HepG2 (cell line): ENCODE measurements around the gene GMPPA. TPM values are rescaled to one million over a fixed set of nuclear protein-coding genes. Genes with fewer than 3 reads are reported as not detected.

Experiments used
- ATAC-seq: fragments of 200-7000 bp; cut with Tn5 transposase; 3 replicates; pipeline ENCODE4 v1.9.1; 2020; ENCODE audit warnings: mild to moderate bottlenecking, moderate library complexity
- BruUV-seq: library from RNA; stranded (reverse); fragments of 400-500 nt; replicated peaks from 2 replicates; lab custom pipeline; 2021; lab: Mats Ljungman, UMichigan
- CTCF ChIA-PET: fragments of 300-600 bp; formaldehyde crosslinking; extraction: SDS; loops from one replicate; lab custom pipeline; 2021; ENCODE audit warnings: low total read pairs, inconsistent platforms, low intra/inter-chr PET ratio; lab: Yijun Ruan, JAX
- POLR2A ChIA-PET: fragments of 350-600 bp; sonication (Branson Sonifier 250); formaldehyde crosslinking; loops from one replicate; lab custom pipeline; 2020; ENCODE audit warnings: antibody characterized with exemption, inconsistent platforms; lab: Yijun Ruan, JAX
- DNase-seq: peaks from one replicate; pipeline ENCODE4 v3.0.0-alpha.2; 2015; ENCODE audit warnings: low spot score
- FAIRE-seq: peaks from 3 replicates; lab custom pipeline; 2011; peaks lifted over from hg19 to GRCh38; lab: Jason Lieb, UNC
- H2AFZ ChIP-seq: one replicate; pipeline ENCODE4 v1.6.1; 2011; ENCODE audit warnings: low read length, inconsistent platforms
- H3K27ac ChIP-seq: fragments of 300-600 bp; 3 replicates; pipeline ENCODE4 v1.8.0; 2011; ENCODE audit warnings: mixed run types, mild to moderate bottlenecking, mixed read lengths, low read length, inconsistent platforms; ENCODE audit not compliant: insufficient read depth; ENCODE audit errors: extremely low read length
- H3K27me3 ChIP-seq, 2 experiments: fragments of 200-600 bp in 1 of 2; 2 replicates in 1 of 2; 3 replicates in 1 of 2; pipeline versions ENCODE4 v1.6.0 to v1.8.0; 2011; ENCODE audit warnings: low read length in 2 of 2, mild to moderate bottlenecking in 2 of 2, moderate library complexity in 2 of 2, inconsistent platforms in 1 of 2; ENCODE audit not compliant: insufficient read depth in 2 of 2, control insufficient read depth in 1 of 2
- H3K36me3 ChIP-seq, 2 experiments: fragments of 200-600 bp in 1 of 2; replicated peaks in 1 of 2; 2 replicates in 1 of 2; 3 replicates in 1 of 2; pipeline versions ENCODE4 v1.5.1 to v1.8.0; 2011; ENCODE audit warnings: low read length in 2 of 2, inconsistent platforms in 1 of 2; ENCODE audit not compliant: insufficient read depth in 2 of 2, control insufficient read depth in 1 of 2
- H3K4me1 ChIP-seq: 2 replicates; pipeline ENCODE4 v1.5.1; 2012; ENCODE audit warnings: low read length, inconsistent platforms; ENCODE audit not compliant: insufficient read depth
- H3K4me2 ChIP-seq: 2 replicates; pipeline ENCODE4 v1.6.0; 2011; ENCODE audit warnings: low read depth, low read length, inconsistent platforms
- H3K4me3 ChIP-seq, 3 experiments: fragments of 200-600 bp in 1 of 3; sonication (generic), shearing (Covaris generic) in 1 of 3; replicated peaks in 1 of 3; 2 replicates each; pipeline ENCODE4 v1.5.1; 2011 to 2016; ENCODE audit warnings: low read length in 3 of 3, inconsistent platforms in 2 of 3, low read depth in 2 of 3, mild to moderate bottlenecking in 2 of 3, control low read depth in 1 of 3, mixed read lengths in 1 of 3; ENCODE audit not compliant: insufficient read depth in 1 of 3
- H3K79me2 ChIP-seq: one replicate; pipeline ENCODE4 v1.6.1; 2011; ENCODE audit warnings: low read length, inconsistent platforms; ENCODE audit not compliant: insufficient read depth
- H3K9ac ChIP-seq: 2 replicates; pipeline ENCODE4 v1.6.0; 2011; ENCODE audit warnings: mild to moderate bottlenecking, low read depth, low read length, inconsistent platforms; ENCODE audit not compliant: insufficient read depth
- H3K9me3 ChIP-seq: 2 replicates; pipeline ENCODE4 v1.5.1; 2012; ENCODE audit warnings: mild to moderate bottlenecking, low read length
- H4K20me1 ChIP-seq: 2 replicates; pipeline ENCODE4 v1.6.0; 2011; ENCODE audit warnings: inconsistent platforms, mild to moderate bottlenecking, low read length, moderate library complexity; ENCODE audit not compliant: insufficient read depth
- ASH2L ChIP-seq: fragments of 300-600, 200-600 bp; sonication (generic); IDR thresholded peaks from 2 replicates; pipeline ENCODE4 v1.7.0; 2017; ENCODE audit warnings: low read depth, mild to moderate bottlenecking, moderate library complexity, mixed read lengths, low read length; ENCODE audit not compliant: insufficient read length
- CEBPB ChIP-seq: IDR thresholded peaks from 2 replicates; pipeline ENCODE4 v1.6.1; 2011; ENCODE audit warnings: low read depth, low read length, improper control_type of control experiment, borderline replicate concordance
- KDM3A ChIP-seq: IDR thresholded peaks from 2 replicates; pipeline ENCODE4 v1.6.1; 2018; ENCODE audit warnings: low read depth, missing compliant biosample characterization
- KDM6A ChIP-seq: IDR thresholded peaks from 2 replicates; pipeline ENCODE4 v1.6.1; 2016; ENCODE audit warnings: low read depth
- RBM22 ChIP-seq: fragments of 200-400 bp; formaldehyde crosslinking; optimal IDR thresholded peaks from 2 replicates; pipeline ENCODE3; 2017; ENCODE audit warnings: mild to moderate bottlenecking, low read length, moderate library complexity
- SATB2 ChIP-seq: sonication (generic); formaldehyde crosslinking; IDR thresholded peaks from 2 replicates; pipeline ENCODE4 v1.5.0; 2020; ENCODE audit warnings: missing genetic modification reagents
- SIX1 ChIP-seq: sonication (generic); formaldehyde crosslinking; IDR thresholded peaks from 2 replicates; pipeline ENCODE4 v1.4.0; 2020; ENCODE audit warnings: missing genetic modification reagents, borderline replicate concordance
- SMYD3 ChIP-seq: sonication (generic); formaldehyde crosslinking; IDR thresholded peaks from 2 replicates; pipeline ENCODE4 v1.8.1; 2023; ENCODE audit warnings: mild to moderate bottlenecking, missing genetic modification reagents
- SP1 ChIP-seq, 2 experiments: fragments of 450-650 bp in 1 of 2; sonication (generic) in 1 of 2; formaldehyde crosslinking in 1 of 2; IDR thresholded peaks; 2 replicates each; pipeline versions ENCODE4 v1.4.0 to v1.6.1; 2016 to 2020; ENCODE audit warnings: missing genetic modification reagents in 1 of 2
- SP5 ChIP-seq: IDR thresholded peaks from 2 replicates; pipeline ENCODE4 v1.6.1; 2016; ENCODE audit warnings: low read depth, borderline replicate concordance
- TCF12 ChIP-seq, 2 experiments: fragments of 450-650 bp in 1 of 2; sonication (generic) in 1 of 2; formaldehyde crosslinking in 1 of 2; IDR thresholded peaks; 2 replicates each; pipeline versions ENCODE4 v1.6.1 to v1.8.0; 2017 to 2022; ENCODE audit warnings: antibody characterized with exemption in 1 of 2, mild to moderate bottlenecking in 1 of 2, missing genetic modification reagents in 1 of 2, moderate library complexity in 1 of 2
- THYN1 ChIP-seq: sonication (generic); formaldehyde crosslinking; IDR thresholded peaks from 2 replicates; pipeline ENCODE4 v1.8.1; 2023; ENCODE audit warnings: low read depth, mild to moderate bottlenecking, moderate library complexity, missing genetic modification reagents, borderline replicate concordance
- XBP1 ChIP-seq: sonication (generic); formaldehyde crosslinking; IDR thresholded peaks from 2 replicates; pipeline ENCODE4 v1.5.0; 2020; ENCODE audit warnings: missing genetic modification reagents
- ZC3H13 ChIP-seq: sonication (generic); formaldehyde crosslinking; IDR thresholded peaks from 2 replicates; pipeline ENCODE4 v1.8.1; 2023; ENCODE audit warnings: mild to moderate bottlenecking, missing genetic modification reagents, moderate library complexity
- WGBS: methylation state at CpG from one replicate; pipeline ENCODE4 v1.1.6; 2017; ENCODE audit warnings: low lambda C conversion rate; 5-methylcytosine and 5-hydroxymethylcytosine counted together
- in situ Hi-C: cut with HindIII; loops from 2 replicates; pipeline ENCODE4 v1.10.0; 2017; ENCODE audit warnings: low pct_unique_long_range_greater_than_20kb; ENCODE audit not compliant: extremely low pct_ligation_motif_present
- intact Hi-C: fragments of 100-400 bp; cut with micrococcal nuclease; formaldehyde crosslinking; loops from one replicate; pipeline ENCODE4 v1.10.0; 2022; ENCODE audit not compliant: unreplicated experiment
- polyA plus RNA-seq, 8 experiments: library from polyadenylated mRNA; depleted of rRNA in 3 of 8; stranded (reverse) in 7 of 8; unstranded in 1 of 8; fragments of >200 nt; fragmentation: Illumina TruSeq in 4 of 8; extraction: Trizol in 4 of 8; gene quantifications; 2 replicates each; pipeline versions ENCODE4 v1.2.1 to v1.2.3, GENCODE V29; 2011 to 2016; ENCODE audit warnings: low read depth in 4 of 8, missing spikeins in 1 of 8, mixed read lengths in 1 of 8; ENCODE audit not compliant: insufficient read depth in 1 of 8
- total RNA-seq, 5 experiments: library from RNA; depleted of rRNA; stranded (reverse); fragments of >200 nt; fragmentation: Illumina TruSeq; extraction: Trizol; gene quantifications; 2 replicates each; pipeline ENCODE4 v1.2.3, GENCODE V29; 2016; ENCODE audit warnings: low read depth in 1 of 5
- TF ChIP-seq, protein P1 (sequence below): sonication (generic); formaldehyde crosslinking; IDR thresholded peaks from 2 replicates; pipeline ENCODE4 v1.8.1; 2023; ENCODE audit warnings: mild to moderate bottlenecking, inconsistent platforms, moderate library complexity, missing genetic modification reagents, borderline replicate concordance
- TF ChIP-seq, protein P2 (sequence below): sonication (generic); formaldehyde crosslinking; IDR thresholded peaks from 2 replicates; pipeline ENCODE4 v1.5.0; 2020; ENCODE audit warnings: missing genetic modification reagents, mild to moderate bottlenecking, borderline replicate concordance
- TF ChIP-seq, protein P3 (sequence below): sonication (generic); formaldehyde crosslinking; IDR thresholded peaks from 2 replicates; pipeline ENCODE4 v1.4.0; 2020; ENCODE audit warnings: missing genetic modification reagents

The GMPPA gene
- total and polyA plus RNA-seq, 2 of the 13 experiments (the other 11 are each of a cell fraction or from before 2014, with no cell fraction given) = 81.1 to 106 TPM

DNA sequence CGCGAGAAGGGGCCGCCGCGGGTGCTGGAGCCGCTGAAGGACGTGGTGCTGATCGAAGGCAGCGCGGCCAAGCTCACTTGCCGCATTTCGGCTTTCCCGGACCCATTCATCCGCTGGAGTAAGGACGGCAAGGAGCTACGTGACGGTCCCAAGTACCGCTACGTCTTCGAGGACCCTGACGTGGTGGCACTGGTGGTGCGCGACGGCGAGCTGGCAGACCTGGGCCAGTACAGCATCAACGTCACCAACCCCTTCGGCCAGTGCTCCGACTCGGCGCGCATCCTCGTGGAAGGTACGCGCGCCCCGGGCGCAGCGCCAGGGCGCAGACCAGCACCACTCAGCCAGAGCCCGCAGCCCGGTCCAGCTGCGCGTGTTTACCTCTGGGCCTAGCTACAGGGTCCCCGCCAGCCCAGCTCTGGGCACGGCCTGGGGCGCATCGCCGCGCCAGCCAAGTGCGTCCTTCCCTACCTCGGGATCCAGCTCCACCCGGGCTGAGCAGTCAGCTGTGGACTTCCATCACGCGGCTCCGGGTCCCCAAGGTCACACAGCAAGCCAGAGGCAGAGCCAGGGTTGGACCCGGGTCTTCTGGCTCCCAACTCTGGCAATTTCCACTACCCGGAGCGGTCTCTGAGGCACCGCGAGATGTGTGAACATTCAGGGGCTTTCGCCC is 1.7 kb upstream of the GMPPA start (continued):
- TF ChIP-seq TCF12 (IDR thresholded peaks at IDR 0.05) = no peak
- TF ChIP-seq TCF12 (CRISPR knock-in tag; IDR thresholded peaks at IDR 0.05) = 0 out of 2 replicates have a peak, but pooled peaks have one; percentile 34
- TF ChIP-seq KDM3A = 0 out of 2 replicates have a peak, but pooled peaks have one; percentile 42
- 0 out of 2 replicates have a peak, but pooled peaks have one; percentile 7 for TF ChIP-seq ZC3H13
- no peak for TF ChIP-seq XBP1 (CRISPR knock-in tag)
- TF ChIP-seq THYN1 (CRISPR knock-in tag) = peak; percentile 70; the same call in 1 of the 2 replicates
- TF ChIP-seq SMYD3 (CRISPR knock-in tag) = 0 out of 2 replicates have a peak, but pooled peaks have one; percentile 30
- no peak for TF ChIP-seq SATB2 (CRISPR knock-in tag)
- TF ChIP-seq SP5 = no peak
- TF ChIP-seq CEBPB = no peak
- TF ChIP-seq RBM22 = no peak

DNA sequence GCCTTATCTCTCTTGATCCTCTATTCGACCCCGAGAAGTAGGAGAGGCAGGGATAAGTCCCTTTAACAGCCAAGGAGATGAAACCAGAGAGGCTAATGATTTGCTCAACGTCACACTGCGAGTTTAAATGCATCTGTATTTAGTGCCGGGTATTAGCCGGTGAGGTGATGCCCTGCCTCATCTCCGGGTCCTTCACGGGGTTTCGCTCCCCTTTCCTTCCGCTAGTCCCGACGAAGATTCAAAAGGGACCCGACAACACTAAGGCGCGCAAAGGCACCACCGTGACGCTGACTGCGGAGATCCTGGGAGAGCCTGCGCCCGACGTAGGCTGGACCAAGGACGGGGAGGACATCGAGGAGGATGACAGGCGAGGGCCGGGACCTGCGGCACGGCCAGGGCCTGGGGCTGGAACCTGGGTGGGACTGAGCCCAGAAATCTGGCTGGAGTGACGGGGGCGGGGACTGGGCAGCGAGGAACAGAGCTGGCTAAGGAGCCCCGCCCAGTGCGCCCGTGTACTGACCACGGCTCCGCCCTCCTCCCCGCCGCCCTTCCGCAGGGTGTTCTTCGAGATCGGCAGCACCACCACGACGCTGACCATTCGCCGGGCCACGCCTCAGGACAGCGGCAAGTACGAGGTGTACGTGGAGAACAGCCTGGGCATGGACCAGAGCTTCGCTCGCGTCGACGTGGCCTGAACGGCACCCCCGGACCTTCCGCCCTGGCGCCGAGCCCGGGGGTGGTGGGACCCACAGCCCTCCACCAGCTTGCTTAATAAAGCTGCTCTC is 1.0 kb upstream of the GMPPA start:
- FAIRE-seq (no peak), ATAC-seq (peak; percentile 54), DNase-seq (peak; percentile 38)
- 17% methylated on average over 37 of the region's 59 CpGs for WGBS
- intact Hi-C loops (loop anchor here (5.0 kb wide), 2 partner anchors 100 to 110 kb away; partner anchors contain the start of genes DNPEP and STK11IP), in situ Hi-C loops (no loop called here)
- BruUV-seq = no TSS peak
- ChIA-PET CTCF (interaction anchor here (3.8 kb wide), 1 partner anchor 32 kb away, joined by 53 read pairs; no protein-coding TSS in a partner anchor), POLR2A (interaction anchor here (1.0 to 4.4 kb wide), 20 partner anchors 9 to 253 kb away, joined by 3 to 94 read pairs (median 8); partner anchors contain the start of genes ASIC4, CHPF, DNAJB2 and DNPEP)
- Histone ChIP-seq H3K4me3 (peak overlapping the region; percentile 79 to 93 (median 89)), H4K20me1 (no peaks in the 10 kb centered on the region), H3K4me1 (peaks cover 56% of the 10 kb centered on the region), H3K4me2 (peak overlapping the region; percentile 97), H3K36me3 (no peaks in the 10 kb centered on the region), H3K9me3 (no peaks in the 10 kb centered on the region), H2AFZ (no peak overlapping the region), H3K27me3 (peaks cover 7 to 48% of the 10 kb centered on the region in 2 experiments; a peak in 4 of 5 replicates), H3K79me2 (peaks cover 12% of the 10 kb centered on the region), H3K9ac (peak overlapping the region; percentile 96), H3K27ac (peak overlapping the region; percentile 70)
- TF ChIP-seq SIX1 (CRISPR knock-in tag) (0 out of 2 replicates have a peak, but pooled peaks have one; percentile 10), KDM6A (CRISPR knock-in tag) (no peak), ASH2L (no peak), SP1 (IDR thresholded peaks at IDR 0.05) (no peak), SP1 (CRISPR knock-in tag; IDR thresholded peaks at IDR 0.05) (peak; percentile 77)
- TF ChIP-seq, protein P1, sequence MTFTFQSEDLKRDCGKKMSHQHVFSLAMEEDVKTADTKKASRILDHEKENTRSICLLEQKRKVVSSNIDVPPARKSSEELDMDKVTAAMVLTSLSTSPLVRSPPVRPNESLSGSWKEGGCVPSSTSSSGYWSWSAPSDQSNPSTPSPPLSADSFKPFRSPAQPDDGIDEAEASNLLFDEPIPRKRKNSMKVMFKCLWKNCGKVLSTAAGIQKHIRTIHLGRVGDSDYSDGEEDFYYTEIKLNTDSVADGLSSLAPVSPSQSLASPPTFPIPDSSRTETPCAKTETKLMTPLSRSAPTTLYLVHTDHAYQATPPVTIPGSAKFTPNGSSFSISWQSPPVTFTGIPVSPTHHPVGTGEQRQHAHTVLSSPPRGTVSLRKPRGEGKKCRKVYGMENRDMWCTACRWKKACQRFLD (CRISPR knock-in tag) = 0 out of 2 replicates have a peak, but pooled peaks have one; percentile 36
- TF ChIP-seq, protein P2, sequence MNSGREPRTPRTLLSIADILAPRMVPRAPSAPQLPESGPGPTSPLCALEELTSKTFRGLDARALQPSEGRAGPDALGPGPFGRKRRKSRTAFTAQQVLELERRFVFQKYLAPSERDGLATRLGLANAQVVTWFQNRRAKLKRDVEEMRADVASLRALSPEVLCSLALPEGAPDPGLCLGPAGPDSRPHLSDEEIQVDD = peak; percentile 76; the same call in 1 of the 2 replicates
- TF ChIP-seq, protein P3, sequence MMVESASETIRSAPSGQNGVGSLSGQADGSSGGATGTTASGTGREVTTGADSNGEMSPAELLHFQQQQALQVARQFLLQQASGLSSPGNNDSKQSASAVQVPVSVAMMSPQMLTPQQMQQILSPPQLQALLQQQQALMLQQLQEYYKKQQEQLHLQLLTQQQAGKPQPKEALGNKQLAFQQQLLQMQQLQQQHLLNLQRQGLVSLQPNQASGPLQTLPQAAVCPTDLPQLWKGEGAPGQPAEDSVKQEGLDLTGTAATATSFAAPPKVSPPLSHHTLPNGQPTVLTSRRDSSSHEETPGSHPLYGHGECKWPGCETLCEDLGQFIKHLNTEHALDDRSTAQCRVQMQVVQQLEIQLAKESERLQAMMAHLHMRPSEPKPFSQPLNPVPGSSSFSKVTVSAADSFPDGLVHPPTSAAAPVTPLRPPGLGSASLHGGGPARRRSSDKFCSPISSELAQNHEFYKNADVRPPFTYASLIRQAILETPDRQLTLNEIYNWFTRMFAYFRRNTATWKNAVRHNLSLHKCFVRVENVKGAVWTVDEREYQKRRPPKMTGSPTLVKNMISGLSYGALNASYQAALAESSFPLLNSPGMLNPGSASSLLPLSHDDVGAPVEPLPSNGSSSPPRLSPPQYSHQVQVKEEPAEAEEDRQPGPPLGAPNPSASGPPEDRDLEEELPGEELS (CRISPR knock-in tag) = peak; percentile 26; the same call in 1 of the 2 replicates
